Suprapubic skin (tissue), 4 donors: ENCODE measurements around the gene CCNB2.

ENCODE experiments used
- POLR2A ChIP-seq, 2 donors: fragments of 450-650 bp; IDR thresholded peaks; one replicate each; pipeline ENCODE4 v1.6.1; 2017; ENCODE audit warnings: antibody characterized with exemption in 2 of 2, mild to moderate bottlenecking in 2 of 2, moderate library complexity in 2 of 2
- POLR2AphosphoS5 ChIP-seq, 3 donors: sonication (generic); formaldehyde crosslinking; IDR thresholded peaks; one replicate each; pipeline ENCODE4 v1.6.1; 2017; ENCODE audit warnings: antibody characterized with exemption in 3 of 3
- TF ChIP-seq, protein P1 (sequence below), 2 donors: fragments of 200-600 bp in 1 of 2; fragments of 450-650 bp in 1 of 2; sonication (generic) in 1 of 2; IDR thresholded peaks; one replicate each; pipeline ENCODE4 v1.5.1; 2016 to 2019; ENCODE audit warnings: antibody characterized with exemption in 2 of 2, mild to moderate bottlenecking in 1 of 2, moderate library complexity in 1 of 2

DNA sequence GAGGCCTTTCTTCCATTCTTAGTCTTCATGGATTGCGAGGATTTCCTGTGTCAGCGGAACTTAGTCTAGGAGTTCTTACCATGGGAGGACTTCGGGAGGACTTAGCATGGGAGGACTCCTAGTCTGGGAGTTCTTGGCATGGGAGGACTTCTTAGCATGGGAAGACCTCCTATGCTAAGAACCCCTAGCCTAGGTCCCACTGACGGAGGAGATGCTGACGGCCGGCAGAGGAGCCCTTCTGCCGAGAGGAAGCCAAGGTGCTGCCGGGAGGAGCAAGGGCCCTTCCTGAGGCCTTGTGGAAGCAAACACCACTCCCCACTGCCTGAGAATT, 66.1 kb downstream of the CCNB2 start:
- TF ChIP-seq, protein P1, sequence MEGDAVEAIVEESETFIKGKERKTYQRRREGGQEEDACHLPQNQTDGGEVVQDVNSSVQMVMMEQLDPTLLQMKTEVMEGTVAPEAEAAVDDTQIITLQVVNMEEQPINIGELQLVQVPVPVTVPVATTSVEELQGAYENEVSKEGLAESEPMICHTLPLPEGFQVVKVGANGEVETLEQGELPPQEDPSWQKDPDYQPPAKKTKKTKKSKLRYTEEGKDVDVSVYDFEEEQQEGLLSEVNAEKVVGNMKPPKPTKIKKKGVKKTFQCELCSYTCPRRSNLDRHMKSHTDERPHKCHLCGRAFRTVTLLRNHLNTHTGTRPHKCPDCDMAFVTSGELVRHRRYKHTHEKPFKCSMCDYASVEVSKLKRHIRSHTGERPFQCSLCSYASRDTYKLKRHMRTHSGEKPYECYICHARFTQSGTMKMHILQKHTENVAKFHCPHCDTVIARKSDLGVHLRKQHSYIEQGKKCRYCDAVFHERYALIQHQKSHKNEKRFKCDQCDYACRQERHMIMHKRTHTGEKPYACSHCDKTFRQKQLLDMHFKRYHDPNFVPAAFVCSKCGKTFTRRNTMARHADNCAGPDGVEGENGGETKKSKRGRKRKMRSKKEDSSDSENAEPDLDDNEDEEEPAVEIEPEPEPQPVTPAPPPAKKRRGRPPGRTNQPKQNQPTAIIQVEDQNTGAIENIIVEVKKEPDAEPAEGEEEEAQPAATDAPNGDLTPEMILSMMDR (IDR thresholded peaks at IDR 0.05): no peak
- TF ChIP-seq POLR2A (IDR thresholded peaks at IDR 0.05): no peak
- TF ChIP-seq POLR2AphosphoS5 (IDR thresholded peaks at IDR 0.05): no peak
